ENCODE measurements around the gene HS3ST4. TPM values are rescaled to one million over a fixed set of nuclear protein-coding genes. Genes with fewer than 3 reads are reported as not detected.

HS3ST4 gene
- total and polyA plus RNA-seq, 10 of the 15 experiments (the other 5 are each of a cell fraction or from before 2014, with no cell fraction given) = 0.05 TPM; not detected in 9

DNA sequence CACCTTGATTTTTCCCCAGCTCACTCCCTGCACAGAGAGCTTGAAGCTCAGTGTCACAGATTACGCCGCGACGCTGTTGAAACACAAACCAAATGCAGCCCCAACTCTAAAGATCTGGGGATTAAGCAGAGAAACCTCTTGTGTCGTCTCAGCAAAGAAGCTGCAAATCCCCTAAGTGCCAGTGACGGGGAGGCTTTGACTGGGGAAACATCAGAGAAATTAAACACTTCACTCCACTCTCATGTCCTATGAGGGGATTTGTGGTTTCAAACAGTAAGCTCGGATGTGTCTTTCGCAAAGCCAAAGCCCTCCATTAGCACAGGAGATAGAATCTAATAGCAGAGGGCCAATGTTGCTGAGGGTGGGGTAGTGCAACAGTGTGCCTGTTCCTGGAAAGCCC lies 233.7 kb downstream of the HS3ST4 start (continued):
- no peak for TF ChIP-seq ZZZ3 (IDR thresholded peaks at IDR 0.05; ENCODE audit: control insufficient read depth, insufficient read length, low read depth)
- TF ChIP-seq EZH2 (IDR thresholded peaks at IDR 0.05; ENCODE audit: borderline replicate concordance, control insufficient read depth, low read depth, low read length) = no peak
- no peak for TF ChIP-seq POLR2AphosphoS5 (IDR thresholded peaks at IDR 0.05; ENCODE audit: low read length)
- TF ChIP-seq, protein P1, sequence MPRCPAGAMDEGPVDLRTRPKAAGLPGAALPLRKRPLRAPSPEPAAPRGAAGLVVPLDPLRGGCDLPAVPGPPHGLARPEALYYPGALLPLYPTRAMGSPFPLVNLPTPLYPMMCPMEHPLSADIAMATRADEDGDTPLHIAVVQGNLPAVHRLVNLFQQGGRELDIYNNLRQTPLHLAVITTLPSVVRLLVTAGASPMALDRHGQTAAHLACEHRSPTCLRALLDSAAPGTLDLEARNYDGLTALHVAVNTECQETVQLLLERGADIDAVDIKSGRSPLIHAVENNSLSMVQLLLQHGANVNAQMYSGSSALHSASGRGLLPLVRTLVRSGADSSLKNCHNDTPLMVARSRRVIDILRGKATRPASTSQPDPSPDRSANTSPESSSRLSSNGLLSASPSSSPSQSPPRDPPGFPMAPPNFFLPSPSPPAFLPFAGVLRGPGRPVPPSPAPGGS (IDR thresholded peaks at IDR 0.05; ENCODE audit: borderline replicate concordance, insufficient read depth, low read depth, low read length, poor library complexity, severe bottlenecking) = no peak
- no peak for TF ChIP-seq PML (IDR thresholded peaks at IDR 0.05; ENCODE audit: low read length)

DNA sequence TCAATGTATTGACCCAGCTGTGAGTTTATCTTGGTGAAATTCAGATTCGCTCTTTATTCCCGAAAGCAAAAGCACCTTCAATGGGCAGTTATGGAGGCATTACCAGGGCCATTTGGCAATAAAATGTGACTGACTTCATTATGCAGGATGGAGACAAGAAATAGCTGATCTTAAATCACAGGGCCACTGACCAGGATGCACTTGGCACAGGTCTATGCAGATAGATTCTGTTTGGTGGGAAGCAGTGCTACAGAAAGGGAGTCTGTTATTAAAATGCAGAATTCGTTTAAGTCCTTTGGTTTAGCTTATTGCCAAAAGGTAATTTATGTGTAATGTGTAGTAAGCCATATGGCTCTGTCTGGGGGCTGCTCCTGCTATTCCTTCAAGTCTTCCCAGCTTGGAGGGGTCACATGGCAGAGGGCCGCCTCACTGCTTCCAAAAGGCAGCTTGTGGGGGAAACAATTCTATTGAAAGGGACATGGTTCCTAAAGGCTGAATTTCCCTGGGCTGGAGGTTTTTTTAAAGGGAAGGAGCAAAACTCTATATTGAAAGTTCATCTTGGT lies 239.8 kb downstream of the HS3ST4 start:
- ATAC-seq (no peak), DNase-seq (ENCODE audit: low read depth, low spot score) (no peak), FAIRE-seq (no peak)
- CTCF ChIA-PET = no interaction called here
- H3K4me2 ChIP-seq (ENCODE audit: control insufficient read depth, insufficient read depth) = no peak overlapping the region
- no peaks in the 10 kb centered on the region for H3K27me3 ChIP-seq (replicated peaks in 1 of 2; ENCODE audit: control insufficient read depth in 2 of 2, insufficient read depth in 2 of 2, low read length in 1 of 2)
- intact Hi-C loops (cut with micrococcal nuclease; ENCODE audit: unreplicated experiment) = no loop called here
- no peak overlapping the region for H3K4me3 ChIP-seq
- no peaks in the 10 kb centered on the region for H3K36me3 ChIP-seq (ENCODE audit: control insufficient read depth in 2 of 2, insufficient read depth in 2 of 2, low read length in 1 of 2)
- in situ Hi-C loops (cut with MboI) = no loop called here
- H3K9me3 ChIP-seq (replicated peaks; ENCODE audit: control insufficient read depth, insufficient read depth, low read length) = no peaks in the 10 kb centered on the region
- no peak overlapping the region for H3K9ac ChIP-seq (ENCODE audit: control insufficient read depth, insufficient read depth, low read length)
- WGBS (ENCODE audit: insufficient coverage, insufficient replicate concordance, low lambda C conversion rate, missing lambda C conversion rate) = 41% methylated on average over 4 of the region's 4 CpGs
- no TSS peak for BruUV-seq (replicated peaks)
- no peak overlapping the region for H3K27ac ChIP-seq (ENCODE audit: control insufficient read depth, insufficient read depth)
- H3K4me1 ChIP-seq (ENCODE audit: control insufficient read depth, insufficient read depth, low read length) = no peaks in the 10 kb centered on the region
- SMC1A ChIA-PET (ENCODE audit: uncharacterized antibody, unreplicated experiment) = no interaction called here
- POLR2A ChIA-PET = no interaction called here
- RAD21 ChIA-PET (ENCODE audit: unreplicated experiment) = no interaction called here
- no peaks in the 10 kb centered on the region for H3K79me2 ChIP-seq (ENCODE audit: control insufficient read depth, insufficient read depth, low read length)
- no peak overlapping the region for H2AFZ ChIP-seq (ENCODE audit: control insufficient read depth, low read depth, low read length)
- no peaks in the 10 kb centered on the region for H4K20me1 ChIP-seq (ENCODE audit: control insufficient read depth, insufficient read depth)
- TF ChIP-seq, protein P2, sequence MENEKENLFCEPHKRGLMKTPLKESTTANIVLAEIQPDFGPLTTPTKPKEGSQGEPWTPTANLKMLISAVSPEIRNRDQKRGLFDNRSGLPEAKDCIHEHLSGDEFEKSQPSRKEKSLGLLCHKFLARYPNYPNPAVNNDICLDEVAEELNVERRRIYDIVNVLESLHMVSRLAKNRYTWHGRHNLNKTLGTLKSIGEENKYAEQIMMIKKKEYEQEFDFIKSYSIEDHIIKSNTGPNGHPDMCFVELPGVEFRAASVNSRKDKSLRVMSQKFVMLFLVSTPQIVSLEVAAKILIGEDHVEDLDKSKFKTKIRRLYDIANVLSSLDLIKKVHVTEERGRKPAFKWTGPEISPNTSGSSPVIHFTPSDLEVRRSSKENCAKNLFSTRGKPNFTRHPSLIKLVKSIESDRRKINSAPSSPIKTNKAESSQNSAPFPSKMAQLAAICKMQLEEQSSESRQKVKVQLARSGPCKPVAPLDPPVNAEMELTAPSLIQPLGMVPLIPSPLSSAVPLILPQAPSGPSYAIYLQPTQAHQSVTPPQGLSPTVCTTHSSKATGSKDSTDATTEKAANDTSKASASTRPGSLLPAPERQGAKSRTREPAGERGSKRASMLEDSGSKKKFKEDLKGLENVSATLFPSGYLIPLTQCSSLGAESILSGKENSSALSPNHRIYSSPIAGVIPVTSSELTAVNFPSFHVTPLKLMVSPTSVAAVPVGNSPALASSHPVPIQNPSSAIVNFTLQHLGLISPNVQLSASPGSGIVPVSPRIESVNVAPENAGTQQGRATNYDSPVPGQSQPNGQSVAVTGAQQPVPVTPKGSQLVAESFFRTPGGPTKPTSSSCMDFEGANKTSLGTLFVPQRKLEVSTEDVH (IDR thresholded peaks at IDR 0.05; ENCODE audit: low read depth, partially characterized antibody) = no peak
- TF ChIP-seq, protein P3, sequence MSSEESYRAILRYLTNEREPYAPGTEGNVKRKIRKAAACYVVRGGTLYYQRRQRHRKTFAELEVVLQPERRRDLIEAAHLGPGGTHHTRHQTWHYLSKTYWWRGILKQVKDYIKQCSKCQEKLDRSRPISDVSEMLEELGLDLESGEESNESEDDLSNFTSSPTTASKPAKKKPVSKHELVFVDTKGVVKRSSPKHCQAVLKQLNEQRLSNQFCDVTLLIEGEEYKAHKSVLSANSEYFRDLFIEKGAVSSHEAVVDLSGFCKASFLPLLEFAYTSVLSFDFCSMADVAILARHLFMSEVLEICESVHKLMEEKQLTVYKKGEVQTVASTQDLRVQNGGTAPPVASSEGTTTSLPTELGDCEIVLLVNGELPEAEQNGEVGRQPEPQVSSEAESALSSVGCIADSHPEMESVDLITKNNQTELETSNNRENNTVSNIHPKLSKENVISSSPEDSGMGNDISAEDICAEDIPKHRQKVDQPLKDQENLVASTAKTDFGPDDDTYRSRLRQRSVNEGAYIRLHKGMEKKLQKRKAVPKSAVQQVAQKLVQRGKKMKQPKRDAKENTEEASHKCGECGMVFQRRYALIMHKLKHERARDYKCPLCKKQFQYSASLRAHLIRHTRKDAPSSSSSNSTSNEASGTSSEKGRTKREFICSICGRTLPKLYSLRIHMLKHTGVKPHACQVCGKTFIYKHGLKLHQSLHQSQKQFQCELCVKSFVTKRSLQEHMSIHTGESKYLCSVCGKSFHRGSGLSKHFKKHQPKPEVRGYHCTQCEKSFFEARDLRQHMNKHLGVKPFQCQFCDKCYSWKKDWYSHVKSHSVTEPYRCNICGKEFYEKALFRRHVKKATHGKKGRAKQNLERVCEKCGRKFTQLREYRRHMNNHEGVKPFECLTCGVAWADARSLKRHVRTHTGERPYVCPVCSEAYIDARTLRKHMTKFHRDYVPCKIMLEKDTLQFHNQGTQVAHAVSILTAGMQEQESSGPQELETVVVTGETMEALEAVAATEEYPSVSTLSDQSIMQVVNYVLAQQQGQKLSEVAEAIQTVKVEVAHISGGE (CRISPR knock-in tag; IDR thresholded peaks at IDR 0.05) = no peak
- TF ChIP-seq ZZZ3 (IDR thresholded peaks at IDR 0.05; ENCODE audit: control insufficient read depth, insufficient read length, low read depth) (no peak), MTA3 (IDR thresholded peaks at IDR 0.05; ENCODE audit: borderline replicate concordance, low read length) (no peak), LARP7 (IDR thresholded peaks at IDR 0.05) (no peak), TAF1 (IDR thresholded peaks at IDR 0.05; ENCODE audit: borderline replicate concordance, low read depth, low read length) (no peak), CREM (IDR thresholded peaks at IDR 0.05; ENCODE audit: low read depth) (no peak)

Data from GM12878 (cell line).